ENCODE results near the gene CD81.
A peak's percentile ranks its signal among the peaks of the same experiment; 100 is the strongest.

CD81 gene

GRCh38 chr11:2391181-2391975 is 14.3 kb downstream of the CD81 start:
- no peak for DNase-seq (ENCODE audit: low spot score)

- DNase-seq (ENCODE audit: low spot score) = no peak
These were observed 15.3 kb downstream of the CD81 start for GRCh38 chr11:2392241-2392959.

- DNase-seq (ENCODE audit: low spot score) = no peak
These were observed 16.2 kb downstream of the CD81 start for GRCh38 chr11:2393111-2393868.

- no peak for DNase-seq (ENCODE audit: low spot score)
These were observed 17.1 kb downstream of the CD81 start for GRCh38 chr11:2393941-2394817.

GRCh38 chr11:2394818-2395105 is 17.7 kb downstream of the CD81 start:
- no peak for DNase-seq (ENCODE audit: low spot score)

GRCh38 chr11:2395211-2395730 is 18.2 kb downstream of the CD81 start:
- no peak for DNase-seq (ENCODE audit: low spot score)

GRCh38 chr11:2395856-2396255 is 18.7 kb downstream of the CD81 start:
- DNase-seq (ENCODE audit: low spot score) = no peak

- DNase-seq (ENCODE audit: low spot score) = no peak
These were observed 19.4 kb downstream of the CD81 start for GRCh38 chr11:2396471-2396870.

- no peak for DNase-seq (ENCODE audit: low spot score)
These were observed 19.9 kb downstream of the CD81 start for GRCh38 chr11:2397005-2397404.

- DNase-seq (ENCODE audit: low spot score) = no peak
These were observed 21.7 kb downstream of the CD81 start for GRCh38 chr11:2398664-2399355.

- no peak for DNase-seq (ENCODE audit: low spot score)
These were observed 22.5 kb downstream of the CD81 start for GRCh38 chr11:2399488-2400068.

- peak; percentile 100 for DNase-seq (ENCODE audit: low spot score)
These were observed 23.1 kb downstream of the CD81 start, which contains the start of gene TSSC4 for GRCh38 chr11:2400069-2400761. Gene TSSC4 (plus strand): TSS chr11:2400750. CDS start chr11:2402634, 1,884 bp downstream.

- DNase-seq (ENCODE audit: low spot score) = no peak
These were observed 23.8 kb downstream of the CD81 start for GRCh38 chr11:2400762-2401435.

GRCh38 chr11:2401436-2401984 is 24.4 kb downstream of the CD81 start:
- DNase-seq (ENCODE audit: low spot score) = peak; percentile 61

GRCh38 chr11:2402106-2402505 is 25.0 kb downstream of the CD81 start:
- DNase-seq (ENCODE audit: low spot score) = no peak

- DNase-seq (ENCODE audit: low spot score) = no peak
These were observed 26.0 kb downstream of the CD81 start for GRCh38 chr11:2402890-2403645.

- DNase-seq (ENCODE audit: low spot score) = no peak
These were observed 27.7 kb downstream of the CD81 start for GRCh38 chr11:2404735-2405196.

- no peak for DNase-seq (ENCODE audit: low spot score)
These were observed 29.3 kb downstream of the CD81 start for GRCh38 chr11:2406451-2406850.

Data from HuH-7 (cell line).